ENCODE data around the gene PRDM7. TPM values are rescaled to one million over a fixed set of nuclear protein-coding genes. Genes with fewer than 3 reads are reported as not detected.

PRDM7 gene
- total and polyA plus RNA-seq, 7 donors, result not detected

DNA sequence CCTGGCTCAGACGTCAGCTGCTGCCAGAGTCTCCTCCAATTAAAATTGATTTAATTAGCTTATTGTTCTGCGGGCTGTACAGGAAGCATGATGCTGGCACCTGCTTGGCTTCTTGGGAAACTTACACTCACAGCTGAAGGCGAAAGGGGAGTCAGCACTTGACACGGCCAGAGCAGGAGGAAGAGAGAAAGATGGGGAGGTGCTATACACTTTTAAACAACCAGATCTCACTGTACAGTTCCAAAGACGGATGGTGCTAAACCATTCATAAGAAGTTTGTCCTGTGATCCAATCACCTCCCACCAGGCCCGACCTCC lies 1.4 kb upstream of the PRDM7 start:
- H3K9me3 ChIP-seq, result no peaks in the 10 kb centered on the region
- no peak overlapping the region for H3K27ac ChIP-seq
- H3K4me3 ChIP-seq, result no peak overlapping the region
- peaks cover 0 to 9% (median 0%) of the 10 kb centered on the region in 3 donors for H3K27me3 ChIP-seq
- WGBS, 2 donors, result 20 to 52% methylated on average over 6 of the region's 6 CpGs
- H3K4me1 ChIP-seq, result peaks cover 0 to 17% (median 15%) of the 10 kb centered on the region in 4 donors
- intact Hi-C loops (cut with DNase I), result no loop called here
- TF ChIP-seq POLR2AphosphoS5 (IDR thresholded peaks at IDR 0.05), result no peak
- TF ChIP-seq, protein P1, sequence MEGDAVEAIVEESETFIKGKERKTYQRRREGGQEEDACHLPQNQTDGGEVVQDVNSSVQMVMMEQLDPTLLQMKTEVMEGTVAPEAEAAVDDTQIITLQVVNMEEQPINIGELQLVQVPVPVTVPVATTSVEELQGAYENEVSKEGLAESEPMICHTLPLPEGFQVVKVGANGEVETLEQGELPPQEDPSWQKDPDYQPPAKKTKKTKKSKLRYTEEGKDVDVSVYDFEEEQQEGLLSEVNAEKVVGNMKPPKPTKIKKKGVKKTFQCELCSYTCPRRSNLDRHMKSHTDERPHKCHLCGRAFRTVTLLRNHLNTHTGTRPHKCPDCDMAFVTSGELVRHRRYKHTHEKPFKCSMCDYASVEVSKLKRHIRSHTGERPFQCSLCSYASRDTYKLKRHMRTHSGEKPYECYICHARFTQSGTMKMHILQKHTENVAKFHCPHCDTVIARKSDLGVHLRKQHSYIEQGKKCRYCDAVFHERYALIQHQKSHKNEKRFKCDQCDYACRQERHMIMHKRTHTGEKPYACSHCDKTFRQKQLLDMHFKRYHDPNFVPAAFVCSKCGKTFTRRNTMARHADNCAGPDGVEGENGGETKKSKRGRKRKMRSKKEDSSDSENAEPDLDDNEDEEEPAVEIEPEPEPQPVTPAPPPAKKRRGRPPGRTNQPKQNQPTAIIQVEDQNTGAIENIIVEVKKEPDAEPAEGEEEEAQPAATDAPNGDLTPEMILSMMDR (IDR thresholded peaks at IDR 0.05), result no peak
- H3K36me3 ChIP-seq, result no peaks in the 10 kb centered on the region
- DNase-seq, result no peak

DNA sequence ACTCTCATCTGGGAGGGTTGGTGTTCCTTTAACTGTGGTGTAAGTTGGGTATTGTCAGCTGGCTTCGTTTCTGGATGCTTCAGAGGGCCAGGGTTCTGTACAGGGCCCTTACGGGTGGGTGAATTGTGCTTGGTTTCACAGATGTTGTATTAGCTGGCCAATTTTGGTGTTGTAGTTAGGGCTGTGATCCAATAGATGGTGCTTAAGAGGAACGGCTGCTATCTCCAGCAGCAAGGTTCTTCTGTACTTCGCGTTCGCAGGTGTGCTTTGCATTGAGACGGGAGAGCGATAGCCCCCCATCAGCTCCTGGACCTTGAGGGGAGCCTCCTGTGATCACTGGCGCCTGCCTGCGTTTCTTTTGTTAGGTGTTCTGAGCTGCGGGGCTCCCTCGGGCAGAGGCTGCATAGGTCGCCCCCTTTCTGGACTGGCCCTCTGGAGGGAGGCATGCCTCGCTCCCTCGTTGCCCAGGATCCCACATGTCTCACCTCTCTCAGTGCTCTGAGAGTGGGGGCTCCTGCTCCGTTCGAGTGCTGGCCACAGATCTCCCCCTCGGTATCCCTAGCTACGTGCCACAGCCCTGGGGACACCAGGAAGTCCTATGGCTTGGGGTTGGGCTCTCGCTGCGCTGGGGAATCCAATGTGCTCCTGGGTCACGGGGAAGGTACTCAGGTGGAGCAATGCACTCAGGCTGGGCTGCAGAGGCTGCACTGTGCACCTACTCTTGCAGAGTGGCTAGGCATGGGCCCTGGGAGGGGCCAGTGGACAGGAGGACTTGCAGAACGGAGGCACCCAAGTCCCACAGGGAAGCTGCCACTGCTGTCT lies 837 bp upstream of the PRDM7 start:
- Histone ChIP-seq H3K27me3 (peaks cover 0 to 9% (median 0%) of the 10 kb centered on the region in 3 donors), H3K9me3 (no peaks in the 10 kb centered on the region), H3K36me3 (no peaks in the 10 kb centered on the region), H3K27ac (peak overlapping the region; percentile 69 to 84 (median 76)), H3K4me3 (peak overlapping the region in 3 of 4 donors; percentile 42 to 52 (median 43)), H3K4me1 (peaks cover 0 to 17% (median 15%) of the 10 kb centered on the region in 4 donors)
- TF ChIP-seq POLR2A (IDR thresholded peaks at IDR 0.05), result no peak
- TF ChIP-seq EP300 (IDR thresholded peaks at IDR 0.05), result no peak
- no peak for TF ChIP-seq POLR2AphosphoS5 (IDR thresholded peaks at IDR 0.05)
- TF ChIP-seq, protein P1 (IDR thresholded peaks at IDR 0.05), result no peak
- no peak for DNase-seq
- 15 to 31% methylated on average over 23 of the region's 23 CpGs for WGBS, 2 donors
- intact Hi-C loops (cut with DNase I), result no loop called here

DNA sequence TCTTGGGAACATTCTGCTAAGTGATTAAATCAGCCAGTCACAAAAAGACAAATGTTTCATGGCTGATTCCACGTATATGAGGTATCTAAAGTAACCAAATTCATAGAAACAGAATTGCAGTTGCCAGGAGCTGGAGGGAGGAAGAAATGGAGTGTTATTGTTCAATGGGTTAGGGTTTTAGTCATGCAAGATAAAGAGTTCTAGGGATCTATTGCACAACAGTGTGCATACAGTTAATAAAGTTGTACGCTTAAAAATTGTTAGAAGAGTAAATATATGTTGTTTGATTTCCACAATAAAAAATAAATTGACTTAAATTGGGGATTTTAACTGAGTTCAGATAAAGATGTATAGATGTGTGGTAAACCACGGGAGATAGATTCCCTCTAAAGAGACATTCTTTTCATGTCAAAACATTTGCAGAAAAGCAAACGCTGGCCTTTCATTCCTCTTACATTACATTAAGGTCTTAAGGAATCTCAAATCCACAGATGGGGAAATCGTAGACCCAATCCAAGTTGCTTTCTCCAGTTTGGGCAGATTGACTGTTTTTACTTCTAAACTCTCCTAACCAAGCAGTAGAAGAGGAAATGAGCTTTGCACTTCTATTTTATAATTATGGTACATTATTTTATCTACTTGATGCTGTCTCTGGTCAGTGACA lies 4.6 kb downstream of the PRDM7 start:
- intact Hi-C loops (cut with DNase I), result no loop called here
- H3K4me1 ChIP-seq, result peaks cover 0 to 6% (median 5%) of the 10 kb centered on the region in 4 donors
- H3K9me3 ChIP-seq, result no peaks in the 10 kb centered on the region
- no peak overlapping the region for H3K4me3 ChIP-seq
- DNase-seq, result no peak
- peaks cover 0 to 7% (median 0%) of the 10 kb centered on the region in 3 donors for H3K27me3 ChIP-seq
- TF ChIP-seq, protein P1 (IDR thresholded peaks at IDR 0.05), result no peak
- no peak for TF ChIP-seq POLR2AphosphoS5 (IDR thresholded peaks at IDR 0.05)
- no peak for TF ChIP-seq POLR2A (IDR thresholded peaks at IDR 0.05)
- no peak for TF ChIP-seq EP300 (IDR thresholded peaks at IDR 0.05)
- no peak overlapping the region for H3K27ac ChIP-seq
- H3K36me3 ChIP-seq, result no peaks in the 10 kb centered on the region
- whole genome bisulfite sequencing, 2 donors, result 31 to 67% methylated on average over 5 of the region's 5 CpGs

GRCh38 chr16:90070440-90070839 lies 6.7 kb downstream of the PRDM7 start:
- Histone ChIP-seq H3K9me3 (no peaks in the 10 kb centered on the region), H3K4me1 (no peaks in the 10 kb centered on the region), H3K4me3 (no peak overlapping the region), H3K36me3 (no peaks in the 10 kb centered on the region), H3K27me3 (peaks cover 0 to 8% (median 0%) of the 10 kb centered on the region in 3 donors), H3K27ac (no peak overlapping the region)
- TF ChIP-seq EP300 (IDR thresholded peaks at IDR 0.05), result no peak
- TF ChIP-seq, protein P1 (IDR thresholded peaks at IDR 0.05), result no peak
- TF ChIP-seq POLR2AphosphoS5 (IDR thresholded peaks at IDR 0.05), result no peak
- TF ChIP-seq POLR2A (IDR thresholded peaks at IDR 0.05), result no peak
- WGBS, 2 donors, result 25 to 35% methylated on average over 2 of the region's 2 CpGs
- intact Hi-C loops (cut with DNase I), result no loop called here
- no peak for DNase-seq
